CD8-positive, alpha-beta memory T cell (primary cell): ENCODE data around the gene DUOX2. TPM values are rescaled to one million over a fixed set of nuclear protein-coding genes. Genes with fewer than 3 reads are reported as not detected.
A peak's percentile ranks its signal among the peaks of the same experiment; 100 is the strongest.
"Not testable (repeated sequence)": the region's sequence is repeated elsewhere in the genome, so short reads cannot be mapped to it uniquely, and the experiment has no call there.

ENCODE experiments used
- CTCF ChIA-PET: fragments of 350-600 bp; sonication (Branson Sonifier 250); formaldehyde crosslinking; loops from one replicate; lab custom pipeline; 2021; ENCODE audit warnings: antibody characterized with exemption; lab: Charles Lee
- POLR2A ChIA-PET: fragments of 350-600 bp; sonication (Branson Sonifier 250); formaldehyde crosslinking; loops from one replicate; lab custom pipeline; 2021; ENCODE audit warnings: antibody characterized with exemption; lab: Charles Lee
- DNase-seq, 5 donors: peaks; one replicate each; pipeline versions ENCODE4 v3.0.0 to v3.0.0-alpha.2; 2020 to 2022; ENCODE audit warnings: mixed read lengths in 1 of 5
- H3K27ac ChIP-seq: one replicate; pipeline ENCODE4 v1.7.0; 2013; ENCODE audit warnings: low read depth, mild to moderate bottlenecking, low read length, moderate library complexity
- H3K27me3 ChIP-seq: 2 replicates; pipeline ENCODE4 v1.7.0; 2013; ENCODE audit warnings: low read length, mild to moderate bottlenecking; ENCODE audit not compliant: insufficient read depth, poor library complexity, severe bottlenecking
- H3K36me3 ChIP-seq: 2 replicates; pipeline ENCODE4 v1.7.0; 2013; ENCODE audit warnings: mild to moderate bottlenecking, low read length, moderate library complexity; ENCODE audit not compliant: insufficient read depth
- H3K4me1 ChIP-seq: 2 replicates; pipeline ENCODE4 v1.7.0; 2013; ENCODE audit warnings: mild to moderate bottlenecking, low read length, moderate library complexity; ENCODE audit not compliant: insufficient read depth
- H3K4me3 ChIP-seq: 2 replicates; pipeline ENCODE4 v1.7.0; 2013; ENCODE audit warnings: mild to moderate bottlenecking, low read length
- H3K9me3 ChIP-seq: 2 replicates; pipeline ENCODE4 v1.7.0; 2013; ENCODE audit warnings: mild to moderate bottlenecking, low read length
- H3K27ac Mint-ChIP-seq, 8 donors: one replicate each; pipeline ENCODE4 v1.8.0; 2020 to 2021; ENCODE audit warnings: mixed read lengths in 8 of 8, mild to moderate bottlenecking in 6 of 8, inconsistent platforms in 3 of 8, moderate library complexity in 3 of 8
- H3K27me3 Mint-ChIP-seq, 2 donors: one replicate each; pipeline ENCODE4 v1.8.0; 2020 to 2021; ENCODE audit warnings: mixed read lengths in 2 of 2, mild to moderate bottlenecking in 1 of 2, moderate library complexity in 1 of 2
- H3K36me3 Mint-ChIP-seq, 3 donors: one replicate each; pipeline ENCODE4 v1.8.0; 2020 to 2021; ENCODE audit warnings: mixed read lengths in 3 of 3, inconsistent platforms in 1 of 3, mild to moderate bottlenecking in 1 of 3
- H3K4me1 Mint-ChIP-seq, 3 donors: one replicate each; pipeline ENCODE4 v1.8.0; 2020 to 2021; ENCODE audit warnings: mixed read lengths in 3 of 3, inconsistent platforms in 1 of 3, mild to moderate bottlenecking in 1 of 3
- H3K4me3 Mint-ChIP-seq, 7 donors: one replicate each; pipeline ENCODE4 v1.8.0; 2020 to 2021; ENCODE audit warnings: mixed read lengths in 7 of 7, mild to moderate bottlenecking in 6 of 7, moderate library complexity in 4 of 7, inconsistent platforms in 2 of 7
- H3K9me3 Mint-ChIP-seq, 5 donors: one replicate each; pipeline ENCODE4 v1.8.0; 2020 to 2022; ENCODE audit warnings: mixed read lengths in 5 of 5, mild to moderate bottlenecking in 3 of 5, moderate library complexity in 2 of 5, inconsistent platforms in 1 of 5
- polyA plus RNA-seq: library from polyadenylated mRNA; unstranded; fragments of 300-500 nt; fragmentation: Illumina TruSeq; gene quantifications from one replicate; pipeline ENCODE4 v1.2.3, GENCODE V29; 2021
- total RNA-seq, 2 experiments: library from RNA; stranded (reverse); gene quantifications; one replicate each; pipeline ENCODE4 v1.2.3, GENCODE V29; 2021

The DUOX2 gene
- total and polyA plus RNA-seq, 3 experiments from 2014 or later = not detected

GRCh38 chr15:45137703-45138102 is 23.7 kb upstream of the DUOX2 start:
- no peak overlapping the region for H3K4me3 Mint-ChIP-seq
- ChIA-PET CTCF (interaction anchor here (0.7 to 1.7 kb wide), 3 partner anchors 20 to 30 kb away, joined by 3 to 4 read pairs (median 3); no protein-coding TSS in a partner anchor), POLR2A (interaction anchor here (0.6 kb wide), 1 partner anchor 56 kb away, joined by 3 read pairs; no protein-coding TSS in a partner anchor)
- H3K4me1 Mint-ChIP-seq = peaks cover 8 to 17% (median 15%) of the 10 kb centered on the region in 3 donors
- Histone ChIP-seq H3K4me3 (no peak overlapping the region), H3K36me3 (no peaks in the 10 kb centered on the region), H3K27ac (no peak overlapping the region), H3K4me1 (no peaks in the 10 kb centered on the region), H3K27me3 (peaks cover 19% of the 10 kb centered on the region), H3K9me3 (no peaks in the 10 kb centered on the region)
- H3K36me3 Mint-ChIP-seq = peaks cover 0 to 2% (median 0%) of the 10 kb centered on the region in 3 donors
- no peaks in the 10 kb centered on the region for H3K9me3 Mint-ChIP-seq
- DNase-seq = no peak
- no peak overlapping the region for H3K27ac Mint-ChIP-seq
- peaks cover 24 to 27% of the 10 kb centered on the region in 2 donors for H3K27me3 Mint-ChIP-seq

- Histone ChIP-seq H3K4me3 (no peak overlapping the region), H3K27me3 (peaks cover 19% of the 10 kb centered on the region), H3K27ac (no peak overlapping the region), H3K36me3 (no peaks in the 10 kb centered on the region), H3K9me3 (no peaks in the 10 kb centered on the region), H3K4me1 (no peaks in the 10 kb centered on the region)
- Mint-ChIP-seq H3K9me3 (no peaks in the 10 kb centered on the region), H3K27me3 (peaks cover 31 to 41% of the 10 kb centered on the region in 2 donors), H3K27ac (peak overlapping the region in 1 of 8 donors; percentile 60), H3K4me1 (peaks cover 8 to 17% (median 15%) of the 10 kb centered on the region in 3 donors), H3K36me3 (no peaks in the 10 kb centered on the region), H3K4me3 (peak overlapping the region in 5 of 7 donors; percentile 54 to 79 (median 63))
- DNase-seq = no peak
- ChIA-PET CTCF (interaction anchor here (1.6 to 2.2 kb wide), 2 partner anchors 14 to 18 kb away, joined by 4 to 6 read pairs; no protein-coding TSS in a partner anchor), POLR2A (no interaction called here)
Measured at GRCh38 chr15:45136378-45136764, 22.4 kb upstream of the DUOX2 start.

GRCh38 chr15:45135705-45136377 is 21.9 kb upstream of the DUOX2 start:
- CTCF ChIA-PET = interaction anchor here (1.6 to 2.2 kb wide), 2 partner anchors 14 to 18 kb away, joined by 4 to 6 read pairs; no protein-coding TSS in a partner anchor
- H3K27ac ChIP-seq, DNase-seq, H3K9me3 Mint-ChIP-seq, H3K27ac Mint-ChIP-seq, H3K4me1 ChIP-seq, H3K9me3 ChIP-seq, POLR2A ChIA-PET, H3K4me3 ChIP-seq, H3K36me3 Mint-ChIP-seq, H3K36me3 ChIP-seq: not testable (repeated sequence)
- peak overlapping the region in 6 of 7 donors; percentile 29 to 79 (median 60) for H3K4me3 Mint-ChIP-seq
- H3K27me3 ChIP-seq = peaks cover 19% of the 10 kb centered on the region
- H3K4me1 Mint-ChIP-seq = peaks cover 8 to 17% (median 15%) of the 10 kb centered on the region in 3 donors
- peaks cover 36 to 45% of the 10 kb centered on the region in 2 donors for H3K27me3 Mint-ChIP-seq

GRCh38 chr15:45134682-45135604 is 21.0 kb upstream of the DUOX2 start:
- no peaks in the 10 kb centered on the region for H3K36me3 Mint-ChIP-seq
- Histone ChIP-seq H3K9me3 (no peaks in the 10 kb centered on the region), H3K4me3 (no peak overlapping the region), H3K36me3 (no peaks in the 10 kb centered on the region), H3K4me1 (no peaks in the 10 kb centered on the region), H3K27me3 (peaks cover 19% of the 10 kb centered on the region), H3K27ac (no peak overlapping the region)
- peak overlapping the region in 5 of 7 donors; percentile 64 to 87 (median 74) for H3K4me3 Mint-ChIP-seq
- no peak overlapping the region for H3K27ac Mint-ChIP-seq
- peaks cover 41 to 52% of the 10 kb centered on the region in 2 donors for H3K27me3 Mint-ChIP-seq
- H3K9me3 Mint-ChIP-seq = no peaks in the 10 kb centered on the region
- CTCF ChIA-PET = interaction anchor here (1.6 to 2.2 kb wide), 2 partner anchors 13 to 17 kb away, joined by 4 to 6 read pairs; no protein-coding TSS in a partner anchor
- DNase-seq = no peak
- peaks cover 10 to 17% (median 15%) of the 10 kb centered on the region in 3 donors for H3K4me1 Mint-ChIP-seq
- POLR2A ChIA-PET = no interaction called here

GRCh38 chr15:45134046-45134445 is 20.1 kb upstream of the DUOX2 start:
- H3K9me3 ChIP-seq = no peaks in the 10 kb centered on the region
- H3K27me3 Mint-ChIP-seq = peaks cover 42 to 53% of the 10 kb centered on the region in 2 donors
- ChIA-PET POLR2A (no interaction called here), CTCF (interaction anchor here (0.9 kb wide), 1 partner anchor 16 kb away, joined by 3 read pairs; no protein-coding TSS in a partner anchor)
- no peak overlapping the region for H3K4me3 ChIP-seq
- peaks cover 19% of the 10 kb centered on the region for H3K27me3 ChIP-seq
- DNase-seq = no peak
- H3K36me3 ChIP-seq = no peaks in the 10 kb centered on the region
- H3K27ac ChIP-seq = no peak overlapping the region
- H3K4me1 ChIP-seq = no peaks in the 10 kb centered on the region
- peak overlapping the region in 1 of 7 donors; percentile 87 for H3K4me3 Mint-ChIP-seq
- H3K36me3 Mint-ChIP-seq = no peaks in the 10 kb centered on the region
- no peaks in the 10 kb centered on the region for H3K9me3 Mint-ChIP-seq
- H3K4me1 Mint-ChIP-seq = peaks cover 10 to 17% (median 15%) of the 10 kb centered on the region in 3 donors
- H3K27ac Mint-ChIP-seq = no peak overlapping the region

- H3K9me3 Mint-ChIP-seq = no peaks in the 10 kb centered on the region
- H3K4me3 Mint-ChIP-seq = no peak overlapping the region
- Histone ChIP-seq H3K4me3 (no peak overlapping the region), H3K27me3 (peaks cover 22% of the 10 kb centered on the region), H3K9me3 (no peaks in the 10 kb centered on the region), H3K27ac (no peak overlapping the region), H3K4me1 (no peaks in the 10 kb centered on the region), H3K36me3 (no peaks in the 10 kb centered on the region)
- no peak overlapping the region for H3K27ac Mint-ChIP-seq
- H3K36me3 Mint-ChIP-seq = no peaks in the 10 kb centered on the region
- peaks cover 46 to 58% of the 10 kb centered on the region in 2 donors for H3K27me3 Mint-ChIP-seq
- DNase-seq = no peak
- peaks cover 10 to 22% (median 15%) of the 10 kb centered on the region in 3 donors for H3K4me1 Mint-ChIP-seq
- CTCF ChIA-PET = interaction anchor here (0.9 kb wide), 1 partner anchor 16 kb away, joined by 3 read pairs; no protein-coding TSS in a partner anchor
- POLR2A ChIA-PET = no interaction called here
Measured at GRCh38 chr15:45133561-45133920, 19.6 kb upstream of the DUOX2 start.

GRCh38 chr15:45132844-45133560 is 19.0 kb upstream of the DUOX2 start:
- no peaks in the 10 kb centered on the region for H3K36me3 Mint-ChIP-seq
- Histone ChIP-seq H3K36me3 (no peaks in the 10 kb centered on the region), H3K9me3 (no peaks in the 10 kb centered on the region), H3K27me3 (peaks cover 28% of the 10 kb centered on the region), H3K27ac (no peak overlapping the region), H3K4me1 (no peaks in the 10 kb centered on the region), H3K4me3 (no peak overlapping the region)
- H3K9me3 Mint-ChIP-seq = no peaks in the 10 kb centered on the region
- POLR2A ChIA-PET = interaction anchor here (0.6 kb wide), 1 partner anchor 59 kb away, joined by 5 read pairs; no protein-coding TSS in a partner anchor
- H3K27me3 Mint-ChIP-seq = peaks cover 44 to 63% of the 10 kb centered on the region in 2 donors
- H3K27ac Mint-ChIP-seq = no peak overlapping the region
- H3K4me3 Mint-ChIP-seq = no peak overlapping the region
- H3K4me1 Mint-ChIP-seq = peaks cover 11 to 24% (median 15%) of the 10 kb centered on the region in 3 donors
- CTCF ChIA-PET = interaction anchor here (0.9 to 1.5 kb wide), 2 partner anchors 15 kb away, joined by 3 to 4 read pairs; no protein-coding TSS in a partner anchor
- no peak for DNase-seq
